Nucleus accumbens (tissue), 56 donors: ENCODE measurements around the gene ABL2.

ENCODE experiments used
- DNase-seq, 56 donors: peaks; one replicate each; lab custom pipeline; 2025; lab: John Stamatoyannopoulos, UW

Gene ABL2

GRCh38 chr1:179103999-179104398 lies 125.5 kb downstream of the ABL2 start:
- DNase-seq, result no peak

GRCh38 chr1:179101566-179101965 lies 127.9 kb downstream of the ABL2 start:
- DNase-seq, result no peak

GRCh38 chr1:179099891-179100290 lies 129.6 kb downstream of the ABL2 start:
- no peak for DNase-seq

GRCh38 chr1:179095924-179096323 lies 133.6 kb downstream of the ABL2 start:
- no peak for DNase-seq

- no peak for DNase-seq
Observed at GRCh38 chr1:179095377-179095776, 134.1 kb downstream of the ABL2 start.

- DNase-seq, result no peak
Observed at GRCh38 chr1:179094818-179095217, 134.7 kb downstream of the ABL2 start.

GRCh38 chr1:179092896-179093461 lies 136.5 kb downstream of the ABL2 start:
- no peak for DNase-seq

- no peak for DNase-seq
Observed at GRCh38 chr1:179091691-179092165, 137.7 kb downstream of the ABL2 start.

- no peak for DNase-seq
Observed at GRCh38 chr1:179090923-179091322, 138.6 kb downstream of the ABL2 start.

GRCh38 chr1:179090522-179090921 lies 139.0 kb downstream of the ABL2 start:
- no peak for DNase-seq

- DNase-seq, result no peak
Observed at GRCh38 chr1:179089827-179090482, 139.5 kb downstream of the ABL2 start.

- no peak for DNase-seq
Observed at GRCh38 chr1:179087665-179088064, 141.8 kb downstream of the ABL2 start.

- DNase-seq, result no peak
Observed at GRCh38 chr1:179083533-179083932, 145.9 kb downstream of the ABL2 start.

GRCh38 chr1:179082999-179083335 lies 146.5 kb downstream of the ABL2 start:
- no peak for DNase-seq

GRCh38 chr1:179082333-179082998 lies 147.0 kb downstream of the ABL2 start:
- peak in 13 of 56 donors; percentile 24 to 64 (median 43) for DNase-seq

- peak; percentile 57 to 95 (median 87) for DNase-seq
Observed at GRCh38 chr1:179081687-179082332, 147.7 kb downstream of the ABL2 start, which contains the start of gene TOR3A. Gene TOR3A, plus strand, starts transcription at chr1:179082070. Its CDS starts 59 bp downstream, at chr1:179082129.

GRCh38 chr1:179080866-179081686 lies 148.4 kb downstream of the ABL2 start:
- peak in 3 of 56 donors; percentile 48 to 67 (median 53) for DNase-seq

- peak in 30 of 56 donors; percentile 7 to 73 (median 28) for DNase-seq
Observed at GRCh38 chr1:179079113-179079761, 150.2 kb downstream of the ABL2 start.

GRCh38 chr1:179077396-179077795 lies 152.1 kb downstream of the ABL2 start:
- no peak for DNase-seq

GRCh38 chr1:179066471-179066870 lies 163.0 kb downstream of the ABL2 start:
- DNase-seq, result no peak
